OCI-LY7 (cell line): ENCODE results near the gene MRPL44.

Source experiments
- CTCF ChIP-seq: fragments of 200-600 bp; sonication (generic); conservative IDR thresholded peaks from 2 replicates; pipeline ENCODE4 v1.5.1; 2014; ENCODE audit warnings: mild to moderate bottlenecking, antibody characterized with exemption, low read length, moderate library complexity, mixed read lengths
- EZH2phosphoT487 ChIP-seq: fragments of 200-600 bp; sonication (generic); IDR thresholded peaks from 2 replicates; pipeline ENCODE4 v1.6.1; 2018; ENCODE audit warnings: low read depth, borderline replicate concordance, mild to moderate bottlenecking, mixed run types, antibody characterized with exemption, low read length, moderate library complexity, mixed read lengths

DNA sequence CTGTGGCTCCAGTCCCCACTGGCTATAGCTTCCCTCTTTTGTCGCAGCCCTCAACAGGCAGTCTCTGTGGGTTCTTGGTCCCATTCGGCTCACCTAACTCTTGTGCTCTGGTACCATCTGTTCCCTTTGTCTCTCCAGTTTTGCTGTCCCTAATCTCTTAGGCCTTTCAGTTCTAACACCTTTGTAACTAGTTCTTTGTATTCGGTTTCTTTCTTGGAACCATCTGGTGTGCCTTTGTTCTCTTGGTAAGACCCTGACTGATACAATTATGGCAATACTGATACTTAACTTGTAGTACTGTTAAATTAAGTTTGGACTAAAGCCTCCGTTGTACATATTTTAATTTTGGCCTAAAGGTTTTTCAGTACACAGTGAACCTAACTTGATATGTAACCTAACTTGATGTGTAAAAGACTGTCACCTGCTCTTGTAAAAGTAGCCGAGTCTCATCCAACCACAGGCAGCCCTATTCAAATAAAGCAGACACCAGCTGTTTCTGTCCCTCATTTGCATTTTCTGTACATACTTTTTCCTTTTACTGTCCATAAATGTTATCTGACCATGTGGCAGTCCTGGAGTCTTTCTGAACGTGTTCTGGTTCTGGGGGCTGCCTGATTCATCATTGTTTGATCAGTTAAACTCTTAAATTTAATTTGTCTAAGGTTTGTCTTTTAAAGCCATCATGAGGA lies 4.8 kb upstream of the MRPL44 start:
- TF ChIP-seq CTCF (no peak), EZH2phosphoT487 (no peak)
